ENCODE measurements around the gene TTC28. TPM values are rescaled to one million over a fixed set of nuclear protein-coding genes. Genes with fewer than 3 reads are reported as not detected.

Gene TTC28
- total RNA-seq, 2 donors from 2014 or later = 94.2 to 170 TPM

DNA sequence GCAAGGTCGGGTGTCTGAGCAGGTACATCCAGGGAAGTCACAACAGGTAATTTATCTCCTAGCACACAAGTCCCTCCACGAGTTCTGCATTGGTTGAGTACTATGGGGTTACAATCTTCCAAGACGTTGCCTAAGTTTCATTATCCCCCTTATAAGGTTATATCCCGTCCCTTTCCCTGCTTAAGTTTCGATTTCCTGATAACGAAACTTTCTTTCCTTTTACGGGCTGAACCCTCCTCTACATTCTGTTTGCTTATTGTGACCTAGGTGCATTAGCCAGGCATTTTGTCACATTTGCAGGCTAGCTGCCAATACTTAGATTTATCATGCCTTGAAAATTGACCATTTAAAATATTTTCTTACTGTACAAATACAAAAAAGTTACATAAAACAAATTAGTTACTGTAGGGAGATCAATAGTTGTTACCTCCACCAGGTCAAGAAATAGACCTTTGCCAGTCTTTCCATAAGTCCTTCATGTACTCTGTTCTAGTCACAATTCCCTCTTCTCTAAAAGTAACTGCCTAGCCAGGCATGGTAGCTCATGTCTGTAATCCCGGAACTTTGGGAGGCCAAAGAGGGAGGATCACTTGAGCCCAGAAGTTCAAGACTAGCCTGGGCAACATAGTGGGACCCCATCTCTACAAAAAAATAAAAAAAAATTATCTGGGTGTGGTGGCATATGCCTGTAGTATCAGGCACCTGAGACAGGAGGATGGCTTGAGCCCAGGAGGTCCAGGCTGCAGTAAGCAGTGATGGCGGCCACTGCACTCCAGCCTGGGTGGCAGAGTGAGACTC is 746.3 kb downstream of the TTC28 start:
- ATAC-seq (ENCODE audit: insufficient number of reproducible peaks, low FRiP score, low read depth) (no peak), DNase-seq (ENCODE audit: low spot score) (no peak)
- no peak for TF ChIP-seq CTCF (IDR thresholded peaks at IDR 0.05)
- Histone ChIP-seq H3K9me3 (no peaks in the 10 kb centered on the region), H3K27me3 (replicated peaks; ENCODE audit: insufficient read depth) (no peaks in the 10 kb centered on the region), H3K36me3 (no peaks in the 10 kb centered on the region), H3K27ac (no peak overlapping the region), H3K4me1 (ENCODE audit: control insufficient read depth in 1 of 2, low read depth in 2 of 2) (peaks cover 0 to under 1% of the 10 kb centered on the region in 2 donors), H3K4me3 (no peak overlapping the region)

DNA sequence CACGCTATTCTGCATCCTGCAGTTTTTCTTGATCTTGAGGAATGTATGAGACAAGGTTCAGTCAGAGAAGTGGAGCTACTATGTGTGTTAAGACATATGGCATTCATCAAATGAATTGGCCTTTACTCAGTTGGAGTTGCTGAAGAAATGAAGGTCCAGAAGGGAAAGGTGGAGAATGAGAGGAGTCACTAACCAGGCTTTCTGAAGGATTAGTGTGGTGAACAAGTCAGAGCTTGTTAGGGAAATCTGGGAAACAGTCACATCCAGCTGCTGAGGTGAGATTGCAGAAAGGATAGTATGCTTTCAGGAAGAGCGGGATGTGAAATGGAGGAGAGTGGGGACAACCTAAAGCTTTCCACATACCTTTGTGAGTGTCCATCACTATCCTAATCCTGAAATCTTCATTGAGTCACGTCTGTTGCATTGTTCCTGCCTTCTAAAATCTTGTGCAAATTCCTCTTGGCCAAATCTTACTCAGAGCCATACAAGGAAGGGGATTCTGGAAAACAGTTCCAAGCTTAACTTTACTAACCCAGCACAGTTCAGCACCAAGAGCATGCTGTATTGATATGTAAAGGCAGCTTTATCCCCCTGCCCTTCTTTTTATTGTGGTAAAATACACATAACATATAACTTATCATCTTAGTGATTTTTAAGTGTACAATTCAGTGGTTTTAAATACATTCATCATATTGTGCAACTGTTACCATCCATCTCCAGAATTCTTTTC is 749.1 kb downstream of the TTC28 start:
- no peak overlapping the region for H3K4me3 ChIP-seq
- TF ChIP-seq CTCF (IDR thresholded peaks at IDR 0.05) = no peak
- no peak overlapping the region for H3K27ac ChIP-seq
- DNase-seq (ENCODE audit: low spot score) = no peak
- ATAC-seq (ENCODE audit: insufficient number of reproducible peaks, low FRiP score, low read depth) = no peak
- H3K27me3 ChIP-seq (replicated peaks; ENCODE audit: insufficient read depth) = no peaks in the 10 kb centered on the region
- H3K9me3 ChIP-seq = no peaks in the 10 kb centered on the region
- H3K36me3 ChIP-seq = no peaks in the 10 kb centered on the region
- H3K4me1 ChIP-seq (ENCODE audit: control insufficient read depth in 1 of 2, low read depth in 2 of 2) = peaks cover 0 to 4% of the 10 kb centered on the region in 2 donors

Other genes starting within 250 kb of the TTC28 start
- 1 to 10 TPM; 7.9 to 8.3 TPM for gene CHEK2, start 62.0 kb upstream of the TTC28 start, total RNA-seq
- gene HSCB, start 62.2 kb upstream of the TTC28 start, total RNA-seq = 10 to 100 TPM in 1 of 2 donors, 1 to 10 TPM in 1; 9.3 to 11.9 TPM
- gene CCDC117, start 92.9 kb upstream of the TTC28 start, total RNA-seq = 10 to 100 TPM; 15.2 to 18.4 TPM
- gene XBP1, start 120.7 kb upstream of the TTC28 start, total RNA-seq = 100 to 1,000 TPM; 176 to 282 TPM
- 10 to 100 TPM; 17.2 to 23.1 TPM for gene ZNRF3, start 203.7 kb upstream of the TTC28 start, total RNA-seq

All from thoracic aorta (tissue), 2 donors.